Cardiac fibroblast (primary cell): ENCODE data around the gene INSC.

Source experiments
- DNase-seq, 2 donors: peaks; one replicate each; pipeline versions ENCODE4 v3.0.0 to v3.0.0-alpha.2; 2010; ENCODE audit warnings: low read depth in 2 of 2
- H3K4me3 ChIP-seq, 2 donors: replicated peaks in 1 of 2; 1 replicate in 1 of 2; 2 replicates in 1 of 2; pipeline ENCODE4 v1.5.1; 2011; ENCODE audit warnings: low read depth in 2 of 2, low read length in 2 of 2, mild to moderate bottlenecking in 2 of 2, moderate library complexity in 1 of 2
- TF ChIP-seq, protein P1 (sequence below): IDR thresholded peaks from one replicate; pipeline ENCODE4 v1.5.1; 2011; ENCODE audit warnings: low read depth, mild to moderate bottlenecking, low read length, inconsistent platforms

The INSC gene

DNA sequence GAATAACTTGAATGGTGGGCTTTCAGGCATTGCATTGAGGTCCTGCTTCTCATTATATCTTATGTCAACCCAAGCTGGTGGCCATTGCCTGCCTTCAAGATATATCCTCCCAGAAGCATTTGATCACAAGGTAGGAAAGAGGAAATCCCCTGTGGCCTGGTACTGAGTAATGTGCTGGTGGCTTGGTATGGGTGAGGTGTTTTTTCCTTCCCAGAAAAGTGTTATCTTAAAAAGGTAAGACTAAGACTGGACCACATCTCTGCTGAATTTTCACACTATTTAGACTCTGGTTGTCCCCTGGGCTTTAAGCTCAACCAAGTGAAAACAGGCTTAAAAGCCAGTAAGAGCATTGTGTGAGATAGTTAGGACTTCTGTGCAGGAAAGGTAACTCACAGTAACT is 3.7 kb downstream of the INSC start:
- TF ChIP-seq, protein P1, sequence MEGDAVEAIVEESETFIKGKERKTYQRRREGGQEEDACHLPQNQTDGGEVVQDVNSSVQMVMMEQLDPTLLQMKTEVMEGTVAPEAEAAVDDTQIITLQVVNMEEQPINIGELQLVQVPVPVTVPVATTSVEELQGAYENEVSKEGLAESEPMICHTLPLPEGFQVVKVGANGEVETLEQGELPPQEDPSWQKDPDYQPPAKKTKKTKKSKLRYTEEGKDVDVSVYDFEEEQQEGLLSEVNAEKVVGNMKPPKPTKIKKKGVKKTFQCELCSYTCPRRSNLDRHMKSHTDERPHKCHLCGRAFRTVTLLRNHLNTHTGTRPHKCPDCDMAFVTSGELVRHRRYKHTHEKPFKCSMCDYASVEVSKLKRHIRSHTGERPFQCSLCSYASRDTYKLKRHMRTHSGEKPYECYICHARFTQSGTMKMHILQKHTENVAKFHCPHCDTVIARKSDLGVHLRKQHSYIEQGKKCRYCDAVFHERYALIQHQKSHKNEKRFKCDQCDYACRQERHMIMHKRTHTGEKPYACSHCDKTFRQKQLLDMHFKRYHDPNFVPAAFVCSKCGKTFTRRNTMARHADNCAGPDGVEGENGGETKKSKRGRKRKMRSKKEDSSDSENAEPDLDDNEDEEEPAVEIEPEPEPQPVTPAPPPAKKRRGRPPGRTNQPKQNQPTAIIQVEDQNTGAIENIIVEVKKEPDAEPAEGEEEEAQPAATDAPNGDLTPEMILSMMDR, result no peak
- H3K4me3 ChIP-seq, result no peak overlapping the region
- no peak for DNase-seq

DNA sequence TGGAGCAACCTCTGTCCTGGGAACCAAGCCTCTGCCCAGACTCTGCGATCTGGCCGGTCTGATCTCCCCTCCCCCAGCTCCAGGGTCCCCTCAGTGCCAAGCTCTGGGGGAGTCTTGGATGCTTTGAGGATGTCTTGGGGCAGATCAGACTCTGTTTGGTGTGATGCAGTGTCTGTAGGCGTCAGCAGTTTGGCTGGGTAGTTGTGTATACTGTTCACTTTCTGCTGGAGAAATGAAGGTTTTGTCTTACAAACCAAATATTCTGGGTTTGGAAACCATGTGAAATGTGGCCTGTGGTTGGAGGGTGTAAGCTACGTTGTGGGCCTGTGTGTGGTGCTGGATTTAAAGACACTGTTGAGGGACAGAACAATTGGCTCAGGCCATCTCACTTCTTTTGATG is 4.6 kb downstream of the INSC start:
- no peak for DNase-seq
- no peak overlapping the region for H3K4me3 ChIP-seq
- TF ChIP-seq, protein P1, result no peak

DNA sequence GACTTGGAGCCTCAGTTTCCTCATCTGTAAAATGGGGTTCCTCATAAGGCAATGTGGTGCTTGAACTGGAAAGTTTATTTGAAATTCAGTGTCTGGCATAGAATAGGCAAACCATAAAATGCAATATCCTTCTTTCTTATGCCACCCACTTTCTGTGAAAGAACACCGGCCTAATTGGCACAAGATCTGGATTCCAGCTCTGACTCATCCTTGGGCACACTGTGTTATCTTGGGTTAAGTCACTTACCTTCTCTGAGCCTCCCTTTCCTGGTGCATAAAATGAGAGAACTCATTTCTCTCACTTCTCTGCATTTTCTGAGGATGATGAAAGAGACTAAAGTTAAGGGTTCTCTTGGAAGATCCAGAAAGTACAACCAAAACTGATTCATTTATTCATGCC is 5.1 kb downstream of the INSC start:
- peak; percentile 14 to 29 for DNase-seq
- TF ChIP-seq, protein P1, result no peak
- H3K4me3 ChIP-seq, result no peak overlapping the region

DNA sequence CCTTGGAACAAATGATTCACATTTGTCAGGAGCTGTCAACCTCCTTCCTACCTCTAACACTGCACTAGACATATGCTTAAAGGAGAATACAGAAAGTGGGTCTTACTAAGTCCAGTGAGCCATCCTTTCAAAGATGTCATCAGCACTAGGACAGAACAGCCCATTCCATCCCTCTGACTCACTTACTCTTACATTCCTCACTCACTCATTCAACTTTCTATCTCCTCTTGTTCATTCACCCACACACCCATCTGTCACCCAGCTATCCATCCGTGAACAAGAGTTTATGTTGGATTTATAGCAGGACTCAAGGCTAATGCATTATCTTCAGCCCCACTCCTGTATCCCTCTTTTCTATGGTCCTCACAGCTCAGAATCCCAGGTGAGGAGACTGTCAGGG is 9.1 kb downstream of the INSC start:
- DNase-seq, result peak; percentile 47 to 97
- peak overlapping the region in 1 of 2 donors; percentile 15 for H3K4me3 ChIP-seq
- TF ChIP-seq, protein P1, result no peak

DNA sequence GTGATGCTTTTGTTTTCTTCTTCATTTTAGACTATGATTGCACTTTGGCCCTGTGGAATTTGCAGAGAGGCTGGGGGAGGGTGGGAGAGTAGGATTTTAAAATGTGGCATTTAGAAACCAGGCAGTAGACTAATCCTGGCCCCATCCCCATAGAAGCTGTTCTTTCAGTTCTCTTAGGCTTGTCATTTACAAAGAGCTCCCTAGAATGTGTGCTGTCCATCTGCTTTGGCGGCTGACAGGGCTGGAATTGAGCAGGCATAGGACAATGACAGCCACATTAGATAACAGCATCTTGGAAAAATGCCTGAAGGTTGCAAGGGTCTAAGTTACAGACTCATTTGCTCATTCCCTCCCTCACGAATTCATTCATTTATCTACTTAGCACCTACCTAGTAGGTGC is 9.8 kb downstream of the INSC start:
- no peak for DNase-seq
- H3K4me3 ChIP-seq, result no peak overlapping the region
- TF ChIP-seq, protein P1, result no peak

DNA sequence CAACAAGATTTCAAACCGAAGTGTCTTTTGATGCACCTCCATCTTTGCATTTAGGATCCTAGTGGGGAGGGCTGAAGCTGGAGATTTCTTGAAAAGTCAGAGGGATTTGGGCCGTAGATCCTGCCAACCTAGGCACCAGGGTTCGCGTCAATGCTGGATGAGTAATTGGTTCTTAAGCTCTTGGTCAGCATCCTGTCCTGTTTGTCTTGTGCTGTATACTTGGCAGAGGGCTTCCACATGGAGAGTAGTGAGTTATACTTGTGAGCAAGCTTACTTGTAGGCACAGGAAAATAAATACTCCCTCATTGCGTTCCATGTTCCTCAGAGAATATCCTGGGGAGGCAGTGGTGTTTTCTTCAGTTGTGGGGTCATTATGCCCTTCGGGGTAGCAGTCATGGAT is 12.6 kb downstream of the INSC start:
- no peak overlapping the region for H3K4me3 ChIP-seq
- DNase-seq, result peak; percentile 68 to 97
- TF ChIP-seq, protein P1, result no peak

DNA sequence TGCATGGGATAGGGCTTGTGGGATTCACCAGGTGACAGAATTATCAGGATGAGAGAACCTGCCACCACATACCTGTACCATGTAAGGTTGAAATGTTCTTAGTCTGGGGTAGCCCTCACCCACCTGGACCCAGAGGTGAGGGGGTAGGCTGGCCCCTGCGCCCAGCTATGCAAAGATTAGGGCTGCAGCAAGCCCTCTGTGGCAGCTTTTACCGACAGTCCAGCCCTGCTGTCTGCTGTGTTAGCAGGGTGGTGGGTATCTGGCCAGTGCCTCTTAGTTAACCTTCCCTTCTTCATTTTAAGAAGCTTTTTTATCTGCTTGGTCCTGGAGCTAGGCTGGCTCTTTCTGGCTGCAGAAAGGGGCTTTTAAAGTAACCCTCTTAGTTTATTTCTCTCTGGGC is 13.9 kb downstream of the INSC start:
- TF ChIP-seq, protein P1, result no peak
- no peak overlapping the region for H3K4me3 ChIP-seq
- no peak for DNase-seq
